Ascending aorta (tissue), 2 donors: ENCODE measurements around the gene CXADR. TPM values are rescaled to one million over a fixed set of nuclear protein-coding genes. Genes with fewer than 3 reads are reported as not detected.

Source experiments
- DNase-seq, 2 donors: peaks; one replicate each; pipeline ENCODE4 v3.0.0-alpha.2; 2019; ENCODE audit warnings: low spot score in 2 of 2
- H3K27ac ChIP-seq, 2 donors: fragments of 200-600 bp; sonication (generic); one replicate each; pipeline ENCODE4 v1.5.1; 2016 to 2017; ENCODE audit warnings: mild to moderate bottlenecking in 1 of 2
- H3K27me3 ChIP-seq: fragments of 200-600 bp; sonication (generic); one replicate; pipeline ENCODE4 v1.5.1; 2017
- H3K36me3 ChIP-seq, 2 donors: fragments of 200-600 bp; sonication (generic); one replicate each; pipeline ENCODE4 v1.5.1; 2016
- H3K4me1 ChIP-seq, 2 donors: fragments of 200-600 bp; sonication (generic); one replicate each; pipeline ENCODE4 v1.5.1; 2016 to 2017; ENCODE audit warnings: mild to moderate bottlenecking in 1 of 2
- H3K4me3 ChIP-seq, 2 donors: fragments of 200-600 bp; sonication (generic); one replicate each; pipeline ENCODE4 v1.5.1; 2016 to 2017; ENCODE audit warnings: mild to moderate bottlenecking in 1 of 2
- H3K9me3 ChIP-seq, 2 donors: fragments of 200-600 bp; sonication (generic); one replicate each; pipeline ENCODE4 v1.5.1; 2016
- CTCF ChIP-seq, 3 experiments: fragments of 200-600 bp in 2 of 3; fragments of 450-650 bp in 1 of 3; sonication (generic) in 2 of 3; IDR thresholded peaks; one replicate each; pipeline ENCODE4 v1.5.1; 2016 to 2019; ENCODE audit warnings: antibody characterized with exemption in 3 of 3, mild to moderate bottlenecking in 1 of 3, moderate library complexity in 1 of 3
- intact Hi-C: fragments of 100-400 bp; cut with DNase I; formaldehyde crosslinking; loops from one replicate; pipeline ENCODE4 v1.15.1; 2023
- total RNA-seq: library from RNA; depleted of rRNA; stranded (reverse); fragments of >200 nt; gene quantifications from one replicate; pipeline ENCODE4 v1.1.0, GENCODE V29; 2016

The CXADR gene
- total RNA-seq, 1 donor from 2014 or later: 0.32 TPM

GRCh38 chr21:17580319-17580718 is 67.5 kb downstream of the CXADR start:
- no peak for DNase-seq
- Histone ChIP-seq H3K4me1 (no peaks in the 10 kb centered on the region), H3K9me3 (no peaks in the 10 kb centered on the region), H3K4me3 (no peak overlapping the region), H3K27ac (no peak overlapping the region), H3K27me3 (no peaks in the 10 kb centered on the region), H3K36me3 (no peaks in the 10 kb centered on the region)
- TF ChIP-seq CTCF (IDR thresholded peaks at IDR 0.05): no peak
- intact Hi-C loops: no loop called here

- intact Hi-C loops: no loop called here
These were observed 71.1 kb downstream of the CXADR start for GRCh38 chr21:17583898-17584297.

GRCh38 chr21:17585875-17586450 is 73.1 kb downstream of the CXADR start:
- H3K36me3 ChIP-seq: no peaks in the 10 kb centered on the region
- H3K27me3 ChIP-seq: no peaks in the 10 kb centered on the region
- intact Hi-C loops: loop anchor here (1.0 kb wide), 1 partner anchor 199 kb away; no protein-coding TSS in a partner anchor
- H3K9me3 ChIP-seq: no peaks in the 10 kb centered on the region
- peak in 2 of 3 experiments; percentile 48 to 54 for TF ChIP-seq CTCF (IDR thresholded peaks at IDR 0.05)
- H3K27ac ChIP-seq: no peak overlapping the region
- no peak overlapping the region for H3K4me3 ChIP-seq
- no peaks in the 10 kb centered on the region for H3K4me1 ChIP-seq
- DNase-seq: no peak

More at GRCh38 chr21:17583898-17584297, 71.1 kb downstream of the CXADR start:
- H3K27ac ChIP-seq: no peak overlapping the region
- no peaks in the 10 kb centered on the region for H3K36me3 ChIP-seq
- H3K4me1 ChIP-seq: no peaks in the 10 kb centered on the region
- no peak for TF ChIP-seq CTCF (IDR thresholded peaks at IDR 0.05)
- H3K27me3 ChIP-seq: no peaks in the 10 kb centered on the region
- no peak for DNase-seq
- no peak overlapping the region for H3K4me3 ChIP-seq
- H3K9me3 ChIP-seq: no peaks in the 10 kb centered on the region

GRCh38 chr21:17590430-17590829 is 77.6 kb downstream of the CXADR start:
- Histone ChIP-seq H3K27ac (no peak overlapping the region), H3K36me3 (peaks cover 11 to 25% of the 10 kb centered on the region in 2 donors), H3K4me3 (no peak overlapping the region), H3K4me1 (no peaks in the 10 kb centered on the region), H3K27me3 (no peaks in the 10 kb centered on the region), H3K9me3 (no peaks in the 10 kb centered on the region)
- TF ChIP-seq CTCF (IDR thresholded peaks at IDR 0.05): no peak
- no peak for DNase-seq
- intact Hi-C loops: no loop called here

- Histone ChIP-seq H3K27me3 (no peaks in the 10 kb centered on the region), H3K27ac (no peak overlapping the region), H3K36me3 (peaks cover 26 to 78% of the 10 kb centered on the region in 2 donors), H3K4me3 (no peak overlapping the region), H3K9me3 (no peaks in the 10 kb centered on the region), H3K4me1 (no peaks in the 10 kb centered on the region)
- no peak for DNase-seq
- TF ChIP-seq CTCF (IDR thresholded peaks at IDR 0.05): no peak
- intact Hi-C loops: no loop called here
These were observed 84.8 kb downstream of the CXADR start for GRCh38 chr21:17597680-17598079.

GRCh38 chr21:17598437-17598836 is 85.6 kb downstream of the CXADR start:
- Histone ChIP-seq H3K27me3 (no peaks in the 10 kb centered on the region), H3K36me3 (peaks cover 30 to 78% of the 10 kb centered on the region in 2 donors), H3K4me1 (no peaks in the 10 kb centered on the region), H3K4me3 (no peak overlapping the region), H3K9me3 (no peaks in the 10 kb centered on the region), H3K27ac (no peak overlapping the region)
- intact Hi-C loops: no loop called here
- no peak for DNase-seq
- no peak for TF ChIP-seq CTCF (IDR thresholded peaks at IDR 0.05)
